Upper lobe of right lung (tissue), 1 donor: ENCODE data around the gene TIFAB. TPM values are rescaled to one million over a fixed set of nuclear protein-coding genes. Genes with fewer than 3 reads are reported as not detected.
"Not testable (repeated sequence)": the region's sequence is repeated elsewhere in the genome, so short reads cannot be mapped to it uniquely, and the experiment has no call there.

Experiments
- ATAC-seq: fragments of 200-7000 bp; cut with Tn5 transposase; one replicate; pipeline ENCODE4 v1.9.1; 2020; ENCODE audit warnings: mild to moderate bottlenecking, moderate library complexity
- DNase-seq: peaks from one replicate; pipeline ENCODE4 v3.0.0-alpha.2; 2020
- H3K27ac ChIP-seq: fragments of 200-600 bp; one replicate; pipeline ENCODE4 v1.8.0; 2022
- H3K27me3 ChIP-seq: fragments of 200-600 bp; one replicate; pipeline ENCODE4 v1.8.0; 2022; ENCODE audit warnings: mild to moderate bottlenecking
- H3K36me3 ChIP-seq: fragments of 200-600 bp; one replicate; pipeline ENCODE4 v1.8.0; 2022
- H3K4me1 ChIP-seq: fragments of 200-600 bp; one replicate; pipeline ENCODE4 v1.8.0; 2022
- H3K4me3 ChIP-seq: fragments of 200-600 bp; one replicate; pipeline ENCODE4 v1.8.0; 2022; ENCODE audit warnings: mild to moderate bottlenecking
- H3K9me3 ChIP-seq: fragments of 200-600 bp; one replicate; pipeline ENCODE4 v1.8.0; 2022
- intact Hi-C: fragments of 100-400 bp; cut with DNase I; formaldehyde crosslinking; loops from one replicate; pipeline ENCODE4 v1.11.0; 2022
- long read RNA-seq: library from polyadenylated mRNA; unstranded; transcript quantifications from one replicate; pipeline ENCODE4 v2.0.0, GENCODE V29; 2021
- total RNA-seq: library from RNA; stranded (reverse); fragmentation: NEBNext Ultra II Directional; extraction: Animal tissue kit (Norgen Biotek cat#: 25700); gene quantifications from one replicate; pipeline ENCODE4 v1.2.1, GENCODE V29; 2021
- TF ChIP-seq, protein P1 (sequence below): fragments of 200-600 bp; IDR thresholded peaks from one replicate; pipeline ENCODE4 v1.8.0; 2022; ENCODE audit warnings: antibody characterized with exemption
- donor health status: DM: no; HTN: yes; CAD: no; lungs with severe emphysema.

TIFAB gene, protein sequence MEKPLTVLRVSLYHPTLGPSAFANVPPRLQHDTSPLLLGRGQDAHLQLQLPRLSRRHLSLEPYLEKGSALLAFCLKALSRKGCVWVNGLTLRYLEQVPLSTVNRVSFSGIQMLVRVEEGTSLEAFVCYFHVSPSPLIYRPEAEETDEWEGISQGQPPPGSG
- 0.43 TPM for total RNA-seq
- long read RNA-seq: 0 reads

DNA sequence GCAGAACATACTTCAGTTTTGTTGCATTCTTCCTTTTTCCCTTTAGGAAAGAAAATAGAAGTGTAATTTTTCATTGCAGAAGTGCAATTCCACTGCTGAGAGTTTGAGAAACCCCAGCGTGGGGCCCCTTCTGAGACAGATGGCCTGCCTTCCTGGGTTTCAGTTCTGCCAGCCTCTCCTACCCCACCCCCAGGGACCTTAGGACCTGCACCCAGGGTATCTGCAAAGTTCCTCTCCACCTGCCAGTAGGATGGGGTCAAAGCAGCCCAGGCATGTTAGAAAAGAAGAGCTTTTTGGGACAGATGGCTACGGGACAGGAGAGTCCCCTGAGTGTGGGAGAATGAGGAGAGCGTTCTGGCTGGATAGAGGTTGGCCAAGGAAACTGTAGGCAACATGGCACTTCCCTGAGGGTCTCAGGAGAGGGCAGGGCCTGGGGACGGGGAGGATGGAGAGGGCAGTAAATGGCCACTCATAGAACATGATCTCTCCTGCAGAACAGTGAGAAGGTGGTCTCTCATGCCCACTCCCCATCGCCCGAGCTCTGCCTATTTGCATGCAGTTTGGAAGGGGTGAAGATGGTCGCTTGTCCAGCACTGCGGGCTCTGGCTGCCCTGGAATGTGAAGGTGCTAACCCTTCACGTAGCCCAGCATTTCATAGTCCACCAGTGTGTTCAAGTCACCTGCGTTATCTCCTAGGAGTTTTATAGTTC is at the start of gene TIFAB:
Gene TIFAB, minus strand, starts transcription at position 31 of the 710 bp plus-strand sequence. CDS start 2,412 bp downstream, outside the sequence.
- peaks cover 10% of the 10 kb centered on the region for H3K4me1 ChIP-seq
- intact Hi-C loops: no loop called here
- H3K4me3 ChIP-seq: no peak within 1 kb of the TSS
- no peak within 1 kb of the TSS for H3K27ac ChIP-seq
- H3K27me3 ChIP-seq: peaks cover 7% of the 10 kb centered on the region
- TF ChIP-seq, protein P1, sequence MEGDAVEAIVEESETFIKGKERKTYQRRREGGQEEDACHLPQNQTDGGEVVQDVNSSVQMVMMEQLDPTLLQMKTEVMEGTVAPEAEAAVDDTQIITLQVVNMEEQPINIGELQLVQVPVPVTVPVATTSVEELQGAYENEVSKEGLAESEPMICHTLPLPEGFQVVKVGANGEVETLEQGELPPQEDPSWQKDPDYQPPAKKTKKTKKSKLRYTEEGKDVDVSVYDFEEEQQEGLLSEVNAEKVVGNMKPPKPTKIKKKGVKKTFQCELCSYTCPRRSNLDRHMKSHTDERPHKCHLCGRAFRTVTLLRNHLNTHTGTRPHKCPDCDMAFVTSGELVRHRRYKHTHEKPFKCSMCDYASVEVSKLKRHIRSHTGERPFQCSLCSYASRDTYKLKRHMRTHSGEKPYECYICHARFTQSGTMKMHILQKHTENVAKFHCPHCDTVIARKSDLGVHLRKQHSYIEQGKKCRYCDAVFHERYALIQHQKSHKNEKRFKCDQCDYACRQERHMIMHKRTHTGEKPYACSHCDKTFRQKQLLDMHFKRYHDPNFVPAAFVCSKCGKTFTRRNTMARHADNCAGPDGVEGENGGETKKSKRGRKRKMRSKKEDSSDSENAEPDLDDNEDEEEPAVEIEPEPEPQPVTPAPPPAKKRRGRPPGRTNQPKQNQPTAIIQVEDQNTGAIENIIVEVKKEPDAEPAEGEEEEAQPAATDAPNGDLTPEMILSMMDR: no peak
- DNase-seq: no peak
- no peaks in the 10 kb centered on the region for H3K9me3 ChIP-seq
- H3K36me3 ChIP-seq: no peaks in the 10 kb centered on the region
- ATAC-seq: no peak

DNA sequence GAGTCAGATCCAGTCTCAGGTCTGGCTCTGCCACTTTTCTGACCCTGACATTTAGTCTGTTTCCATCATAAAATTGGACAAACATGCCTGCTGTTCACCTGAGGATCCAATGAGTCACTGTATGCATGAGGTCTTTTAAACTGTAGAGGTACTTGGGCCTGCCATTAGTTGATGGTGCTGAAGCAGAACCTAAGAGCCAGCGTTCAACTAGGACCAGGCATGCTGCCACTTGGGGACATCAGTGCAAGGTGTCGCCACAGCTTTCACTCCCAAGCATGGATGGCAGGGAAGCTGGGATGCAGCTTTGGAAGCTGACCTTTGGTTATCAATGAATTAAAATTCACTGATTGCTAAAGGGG is 46.5 kb upstream of the TIFAB start:
- ATAC-seq: no peak
- Histone ChIP-seq H3K9me3 (no peaks in the 10 kb centered on the region), H3K27me3 (peaks cover 1% of the 10 kb centered on the region), H3K4me1 (no peaks in the 10 kb centered on the region), H3K4me3 (no peak overlapping the region), H3K27ac (no peak overlapping the region), H3K36me3 (no peaks in the 10 kb centered on the region)
- TF ChIP-seq, protein P1: no peak
- DNase-seq: no peak
- intact Hi-C loops: no loop called here

DNA sequence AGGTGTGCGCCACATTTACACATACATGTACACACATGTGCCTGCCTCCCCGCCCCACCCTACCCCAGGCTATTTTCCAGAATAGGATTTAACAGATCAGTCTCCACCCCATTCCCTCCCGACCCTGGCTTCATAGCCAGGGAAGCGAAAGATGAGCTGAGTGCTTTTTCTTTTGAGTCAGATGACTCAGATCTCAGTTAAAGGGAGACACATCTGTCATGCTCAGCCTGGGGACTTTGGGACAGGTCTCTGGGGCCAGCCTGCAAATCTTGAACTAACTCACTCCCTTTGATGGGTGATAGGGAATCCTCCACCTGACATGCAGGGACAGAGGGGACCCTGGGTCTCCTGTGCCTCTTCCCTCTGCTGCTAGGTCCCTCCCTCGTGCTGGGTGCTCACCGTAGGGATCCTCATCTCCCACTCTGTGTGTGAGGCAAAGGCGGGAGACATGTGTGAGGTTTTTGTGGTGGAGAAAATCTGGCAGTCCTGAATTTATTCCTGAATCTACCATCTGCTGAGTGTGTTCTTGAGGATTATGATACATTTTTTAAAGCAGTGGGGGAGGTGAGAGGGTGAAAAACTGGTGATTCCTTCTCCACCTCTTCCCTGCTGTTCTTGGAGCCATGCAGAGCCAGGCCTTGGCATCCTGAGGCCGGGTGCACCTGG is 46.0 kb upstream of the TIFAB start:
- DNase-seq: no peak
- no peak overlapping the region for H3K27ac ChIP-seq

DNA sequence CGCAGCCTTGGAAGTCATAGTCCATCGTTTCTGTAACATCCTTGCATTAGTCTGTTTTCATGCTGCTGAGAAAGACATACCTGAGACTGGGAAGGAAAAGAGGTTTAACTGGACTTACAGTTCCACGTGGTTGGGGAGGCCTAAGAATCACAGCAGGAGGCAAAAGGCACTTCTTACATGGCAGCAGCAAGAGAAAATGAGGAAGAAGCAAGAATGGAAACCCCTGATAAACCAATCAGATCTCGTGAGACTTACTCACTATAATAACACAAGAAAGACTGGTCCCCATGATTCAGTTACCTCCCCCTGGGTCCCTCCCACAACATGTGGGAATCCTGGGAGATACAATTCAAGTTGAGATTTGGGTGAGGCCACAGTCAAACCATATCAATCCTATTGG is 43.4 kb upstream of the TIFAB start:
- Histone ChIP-seq H3K4me1 (peaks cover 10% of the 10 kb centered on the region), H3K27me3 (peaks cover 21% of the 10 kb centered on the region)
- H3K9me3 ChIP-seq, intact Hi-C loops, H3K36me3 ChIP-seq, H3K4me3 ChIP-seq, ATAC-seq, DNase-seq, H3K27ac ChIP-seq: not testable (repeated sequence)

More for the DNA sequence above, 46.0 kb upstream of the TIFAB start:
- H3K36me3 ChIP-seq: no peaks in the 10 kb centered on the region
- no peaks in the 10 kb centered on the region for H3K9me3 ChIP-seq
- TF ChIP-seq, protein P1: no peak
- H3K4me3 ChIP-seq: no peak overlapping the region
- ATAC-seq: no peak
- no peaks in the 10 kb centered on the region for H3K4me1 ChIP-seq
- H3K27me3 ChIP-seq: no peaks in the 10 kb centered on the region
- intact Hi-C loops: no loop called here

DNA sequence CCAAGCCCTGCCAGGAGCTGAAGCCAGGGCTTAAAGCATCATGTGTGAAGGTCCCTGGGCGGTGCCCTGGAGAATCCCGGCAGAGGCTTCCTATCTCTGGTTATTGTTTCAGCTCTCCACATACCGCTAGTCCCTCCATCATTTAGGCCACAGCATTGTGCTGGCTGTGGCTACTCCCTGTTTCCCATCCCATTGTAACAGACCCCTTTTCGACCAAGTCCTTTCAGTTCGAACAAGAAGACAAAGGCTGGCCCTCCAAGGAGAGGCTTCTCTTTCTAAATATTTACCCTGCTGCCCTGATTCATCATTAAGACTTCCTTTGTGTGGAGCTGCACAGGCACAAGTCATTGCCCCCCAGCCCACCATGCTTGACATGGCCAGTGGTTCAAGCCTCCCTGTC is 42.0 kb upstream of the TIFAB start:
- Histone ChIP-seq H3K4me1 (peaks cover 23% of the 10 kb centered on the region), H3K36me3 (no peaks in the 10 kb centered on the region), H3K27me3 (peaks cover 35% of the 10 kb centered on the region), H3K9me3 (no peaks in the 10 kb centered on the region), H3K4me3 (no peak overlapping the region), H3K27ac (no peak overlapping the region)
- TF ChIP-seq, protein P1: no peak
- intact Hi-C loops: no loop called here
- DNase-seq (no peak), ATAC-seq (no peak)
